ENCODE measurements around the gene OCIAD1.

- TF ChIP-seq FOXM1 (IDR thresholded peaks at IDR 0.05; ENCODE audit: borderline replicate concordance) (no peak), SUZ12 (IDR thresholded peaks at IDR 0.05) (no peak)
These were observed 73.2 kb downstream of the OCIAD1 start for GRCh38 chr4:48904101-48904500.

Measured in HEK293T (cell line).